Brain pericyte (primary cell): ENCODE measurements around the gene LBHD2.
A peak's percentile ranks its signal among the peaks of the same experiment; 100 is the strongest.

Experiments used
- DNase-seq: peaks from one replicate; pipeline ENCODE4 v3.0.0-alpha.2; 2012; ENCODE audit warnings: low read depth, low spot score

LBHD2 gene

DNA sequence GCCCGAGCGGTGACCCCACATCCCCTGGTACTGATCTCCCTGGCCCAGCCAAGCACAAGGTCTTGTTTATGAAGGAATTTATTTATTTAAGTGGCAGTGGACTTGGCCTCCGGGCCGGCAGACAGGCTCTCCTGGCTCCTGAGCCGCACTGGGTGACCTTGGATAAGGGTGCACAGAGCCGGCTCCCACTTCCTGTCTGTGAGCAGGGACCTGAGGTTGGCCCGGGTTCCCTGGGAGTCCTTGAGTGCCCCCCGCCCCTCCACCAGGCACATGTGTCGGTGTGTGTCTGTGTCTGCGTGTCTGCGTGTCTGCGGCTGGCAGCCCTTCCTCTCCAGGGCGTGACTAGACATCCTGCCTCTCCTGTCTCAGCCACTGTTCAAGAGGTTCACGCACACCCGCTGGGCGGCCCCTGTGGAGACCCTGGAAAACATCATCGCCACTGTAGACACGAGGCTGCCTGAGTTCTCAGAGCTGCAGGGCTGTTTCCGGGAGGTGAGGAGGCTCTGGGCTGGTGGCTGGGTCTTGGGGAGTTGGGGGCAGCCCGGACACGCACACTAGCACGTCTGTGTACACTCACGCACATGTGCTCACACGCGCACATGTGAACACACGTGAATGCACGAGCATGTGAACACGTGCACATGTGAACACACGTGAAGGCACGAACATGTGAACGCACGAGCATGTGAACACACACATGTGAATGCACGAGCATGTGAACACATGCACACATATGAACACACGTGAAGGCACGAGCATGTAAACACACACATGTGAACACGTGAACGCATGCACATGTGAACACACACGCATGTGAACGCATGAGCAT is 48.6 kb downstream of the LBHD2 start:
- DNase-seq: peak; percentile 37

DNA sequence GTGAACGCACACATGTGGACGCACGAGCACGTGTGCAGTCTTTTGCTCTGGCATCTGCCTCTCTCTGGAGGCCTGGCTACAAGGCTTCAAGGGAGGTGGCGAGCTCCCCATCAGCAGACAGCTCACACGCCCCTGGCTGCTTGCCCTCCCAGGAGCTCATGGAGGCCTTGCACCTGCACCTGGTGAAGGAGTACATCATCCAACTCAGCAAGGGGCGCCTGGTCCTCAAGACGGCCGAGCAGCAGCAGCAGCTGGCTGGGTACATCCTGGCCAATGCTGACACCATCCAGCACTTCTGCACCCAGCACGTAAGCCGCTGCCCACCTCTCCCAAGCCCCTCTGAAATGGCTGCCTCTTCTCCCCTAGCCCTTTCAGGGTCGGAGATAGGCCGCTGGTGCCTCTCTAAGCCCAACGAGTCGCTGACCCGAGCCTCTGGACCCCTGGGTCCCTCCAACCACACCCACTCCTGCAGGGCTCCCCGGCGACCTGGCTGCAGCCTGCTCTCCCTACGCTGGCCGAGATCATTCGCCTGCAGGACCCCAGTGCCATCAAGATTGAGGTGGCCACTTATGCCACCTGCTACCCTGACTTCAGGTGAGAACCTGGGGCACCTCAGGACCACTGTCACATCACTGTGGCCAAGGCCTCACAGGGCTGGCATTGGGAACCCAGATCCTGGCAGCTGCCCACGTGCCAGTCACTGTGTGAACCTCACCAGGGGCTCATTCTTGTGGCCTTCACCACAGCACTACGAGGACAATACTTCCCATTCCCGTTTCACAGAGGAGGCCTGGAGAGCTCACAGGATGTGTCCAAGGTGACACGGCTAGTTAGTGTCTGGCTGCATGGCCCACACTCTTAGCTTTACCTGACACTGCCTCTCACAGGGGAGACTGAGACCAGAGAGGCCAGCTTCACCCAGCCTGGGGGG is 49.5 kb downstream of the LBHD2 start:
- no peak for DNase-seq

DNA sequence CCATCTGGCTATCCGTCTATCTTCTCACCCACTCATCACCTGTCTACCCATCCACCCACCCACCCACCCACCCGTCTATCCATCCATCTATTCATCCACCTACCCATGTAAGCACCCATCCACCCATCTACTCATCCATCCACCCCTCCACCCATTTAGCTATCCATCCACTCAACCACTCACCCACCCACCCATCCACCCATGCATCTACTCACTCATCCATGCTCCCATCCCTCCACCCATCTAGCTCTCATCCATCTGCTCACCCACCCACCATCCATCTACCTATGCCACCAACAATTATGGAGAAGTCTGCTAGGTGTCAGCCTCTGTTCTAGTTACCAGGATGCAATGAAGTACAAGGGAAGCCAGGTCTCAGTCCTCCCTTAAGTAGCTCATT is 50.4 kb downstream of the LBHD2 start:
- no peak for DNase-seq

DNA sequence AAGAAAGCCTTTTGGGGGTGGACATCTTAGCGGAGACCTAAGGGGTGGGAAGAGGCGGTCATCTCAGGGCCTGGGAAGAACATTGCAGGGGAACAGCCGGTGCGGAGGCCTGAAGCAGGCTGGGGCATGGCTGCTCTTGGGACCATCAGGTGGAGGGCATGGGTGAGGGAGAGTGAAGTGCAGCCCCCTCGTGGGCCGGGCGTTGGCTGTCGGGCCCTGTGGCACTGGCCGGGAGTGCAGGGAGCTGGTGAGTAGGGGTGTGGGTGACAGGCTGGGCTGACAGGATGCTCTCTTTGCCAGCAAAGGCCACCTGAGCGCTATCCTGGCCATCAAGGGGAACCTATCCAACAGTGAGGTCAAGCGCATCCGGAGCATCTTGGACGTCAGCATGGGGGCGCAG is 50.9 kb downstream of the LBHD2 start:
- no peak for DNase-seq

DNA sequence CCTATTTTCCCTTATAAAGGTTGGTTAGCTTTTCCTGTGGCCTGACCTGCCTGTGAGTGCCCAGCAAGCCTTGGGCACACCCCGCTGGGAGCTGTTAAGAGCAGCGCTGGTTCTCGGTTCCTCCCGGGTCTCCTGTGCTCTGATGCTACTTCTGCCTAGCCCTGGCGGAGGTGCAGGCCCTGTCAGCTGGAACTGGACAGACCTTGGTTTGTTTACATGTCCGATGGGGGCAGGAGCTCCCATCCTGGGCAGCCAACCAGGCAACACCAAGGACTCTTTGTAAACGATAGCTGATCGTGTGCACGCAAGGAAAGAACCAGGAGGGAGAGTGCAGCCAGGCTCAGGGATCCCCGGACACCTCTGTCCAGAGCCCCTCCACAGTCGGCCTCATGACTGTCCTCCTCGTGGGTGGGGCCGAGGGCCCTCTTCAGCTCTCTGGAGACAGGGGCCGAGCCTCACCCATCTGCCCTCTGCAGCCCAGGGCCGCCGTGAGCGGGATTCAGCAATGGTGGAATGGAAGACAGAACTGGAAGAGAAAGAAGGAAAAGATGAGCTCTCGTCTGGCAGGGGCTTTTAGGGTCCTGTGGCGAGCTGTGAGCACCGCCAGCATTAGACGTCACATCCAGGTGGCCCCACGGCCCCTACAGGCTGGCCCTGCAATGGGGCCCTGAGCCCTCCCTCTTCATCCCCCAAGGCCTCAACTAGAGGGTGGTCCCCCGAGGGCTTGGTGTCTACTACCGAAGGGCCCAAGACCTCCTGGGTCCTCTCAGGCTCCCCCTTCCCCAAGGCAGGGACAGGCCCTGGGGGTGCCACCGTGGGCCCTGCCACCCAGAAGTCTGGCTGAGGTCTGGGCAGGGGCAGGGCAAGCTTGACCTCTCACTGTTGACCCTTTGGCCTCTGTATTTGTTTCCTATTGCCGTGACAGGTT is 51.6 kb downstream of the LBHD2 start:
- DNase-seq: no peak

DNA sequence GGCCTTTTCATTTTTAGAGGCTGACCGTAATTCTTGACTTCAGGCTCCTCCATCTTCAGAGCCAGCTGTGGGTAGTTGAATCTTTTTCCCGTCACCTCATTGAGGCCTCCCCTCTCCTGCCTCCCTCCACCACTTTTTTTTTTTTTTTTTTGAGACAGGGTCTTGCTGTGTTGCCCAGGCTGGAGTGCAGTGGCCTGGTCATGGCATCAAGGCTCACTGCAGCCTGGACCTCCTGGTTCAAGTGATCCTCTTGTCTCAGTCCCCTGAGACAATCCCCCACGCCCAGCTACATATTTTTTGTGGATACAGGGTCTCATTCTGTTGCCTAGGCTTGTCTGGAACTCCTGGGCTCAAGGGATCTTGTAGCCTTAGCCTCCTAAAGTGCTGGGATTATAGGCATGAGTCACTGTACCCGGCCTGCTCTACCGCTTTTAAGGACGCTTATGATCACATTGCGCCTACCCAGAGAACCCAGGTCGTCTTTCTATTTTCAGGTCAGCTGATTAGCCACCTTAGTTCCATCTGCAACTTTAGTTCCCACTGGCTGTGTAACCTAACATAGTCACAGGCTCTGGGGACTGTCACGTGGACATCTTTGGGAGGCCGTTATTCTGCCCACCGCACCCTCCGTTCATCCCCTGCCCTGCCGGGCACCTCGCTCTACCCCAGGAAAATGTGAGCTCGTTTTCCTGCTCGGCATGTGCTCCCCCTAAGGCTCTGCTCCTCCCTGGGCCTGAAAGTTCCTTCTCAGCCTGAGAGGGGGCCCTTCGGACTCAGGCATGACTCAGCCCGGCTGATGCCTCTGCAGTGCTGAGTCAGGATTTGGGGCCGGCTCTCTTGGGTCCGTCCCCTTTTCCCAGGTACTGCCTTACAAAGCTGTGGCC is 52.6 kb downstream of the LBHD2 start:
- DNase-seq: no peak

DNA sequence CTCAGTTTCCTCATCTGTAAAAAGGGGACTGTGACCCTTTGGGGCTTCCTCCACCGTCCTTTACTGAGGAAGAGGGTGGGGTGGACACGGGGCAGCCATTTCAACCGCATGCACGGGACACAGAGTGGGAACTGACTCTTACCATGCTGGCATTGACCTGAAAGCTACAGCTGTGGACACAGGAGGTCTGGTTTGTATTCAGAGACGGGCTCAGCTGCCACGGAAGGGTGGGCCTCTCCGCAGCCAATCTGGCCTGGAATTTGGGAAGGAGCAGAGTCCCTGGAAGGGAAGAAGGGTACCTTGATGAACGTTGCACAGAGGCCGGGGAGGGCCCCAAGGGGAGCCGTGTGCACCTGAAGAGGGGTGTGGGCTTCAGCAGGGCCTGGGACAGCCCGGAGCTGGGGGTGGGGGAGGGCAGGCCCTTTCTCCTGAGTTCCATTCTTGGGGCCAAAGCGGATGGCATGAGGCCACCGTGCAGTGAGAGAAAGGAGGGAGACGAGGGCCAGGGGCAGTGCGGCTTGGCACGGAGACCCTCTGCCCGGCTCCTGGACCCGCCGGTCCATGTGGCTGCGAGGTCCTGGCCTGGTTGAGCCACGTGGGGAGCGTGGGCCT is 53.8 kb downstream of the LBHD2 start:
- no peak for DNase-seq

DNA sequence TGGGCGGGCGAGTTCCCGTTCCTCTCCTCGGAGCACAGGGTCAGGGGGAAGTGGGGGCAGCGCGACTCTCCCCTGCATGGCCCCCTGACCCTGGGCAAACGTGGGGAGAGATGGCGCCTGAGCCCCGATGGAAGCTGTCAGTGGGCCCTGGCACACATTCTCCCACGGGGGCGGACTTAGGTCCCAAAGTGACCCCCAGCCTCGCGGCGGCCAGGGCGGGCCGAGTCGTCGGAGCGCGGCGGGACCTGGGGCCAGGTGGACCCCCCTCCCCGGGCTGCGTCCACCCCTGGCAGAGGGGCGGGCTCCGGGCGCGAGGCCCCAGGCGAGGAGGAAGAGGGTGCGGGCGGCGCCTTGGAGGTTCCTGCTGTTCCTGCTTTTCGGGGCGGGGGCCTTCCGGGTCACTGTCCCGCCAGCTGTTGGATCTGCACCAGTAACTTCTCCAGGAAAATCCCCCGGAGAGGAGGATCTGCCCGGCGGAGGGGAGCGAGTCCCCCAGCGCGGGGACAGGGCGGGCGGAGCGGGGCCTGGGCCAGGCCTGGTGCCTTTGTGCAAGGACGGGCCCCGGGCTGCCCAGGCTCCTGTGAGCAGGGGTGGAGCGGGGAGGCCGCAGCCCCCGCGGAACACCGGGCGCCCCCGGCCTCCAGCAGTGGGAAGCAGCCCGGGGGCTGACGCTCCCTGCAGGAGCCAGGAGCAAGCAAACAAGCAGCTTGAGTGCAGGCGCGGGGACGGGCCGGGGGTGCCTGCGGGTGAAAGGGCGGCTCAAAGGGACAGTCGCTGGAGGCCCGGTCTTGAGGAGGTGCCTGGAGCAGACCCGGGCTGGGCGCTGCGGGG is 54.5 kb downstream of the LBHD2 start:
- DNase-seq: no peak

DNA sequence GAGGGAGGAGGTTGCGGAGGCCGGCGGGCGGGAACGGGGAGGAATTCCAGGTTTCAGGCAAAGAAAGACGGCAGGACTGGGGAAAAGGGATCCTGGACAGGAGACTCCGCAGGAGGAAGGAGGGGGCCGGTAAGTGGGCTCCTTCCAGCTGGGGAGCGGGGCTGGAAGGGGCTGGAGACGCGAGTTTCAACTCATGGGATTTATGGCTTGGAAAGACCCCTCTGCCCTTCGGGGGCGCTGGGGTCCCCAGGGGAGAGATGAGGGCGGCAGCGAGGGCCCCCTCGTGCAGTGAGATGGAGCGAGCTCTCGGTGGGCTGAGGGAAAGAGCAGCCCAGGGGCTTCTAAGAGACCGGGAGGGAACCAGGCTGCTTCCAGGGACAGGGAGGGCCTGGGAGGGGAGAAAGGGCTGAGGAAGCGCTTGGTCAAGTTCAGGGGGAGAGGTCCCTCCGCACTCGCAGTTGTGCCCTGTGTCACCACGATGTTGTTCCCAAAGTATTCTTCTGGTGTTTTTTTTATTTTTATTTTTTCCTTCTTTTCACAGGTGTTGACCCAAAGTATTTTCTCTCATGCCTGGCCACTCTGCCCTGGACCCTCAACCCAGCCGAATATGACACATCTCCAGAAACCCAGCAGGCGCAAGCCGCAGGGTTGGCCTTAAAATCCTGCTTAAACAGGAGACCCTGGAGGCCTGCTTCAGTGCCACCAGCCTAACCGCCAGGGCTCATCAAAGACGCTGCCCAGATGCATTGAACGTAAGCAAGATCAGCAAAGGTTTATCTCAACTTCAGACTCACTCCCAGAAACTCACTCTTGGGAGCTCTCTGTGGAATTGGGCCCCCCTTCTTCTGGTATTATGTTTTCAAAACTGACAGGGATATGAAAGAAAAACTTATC is 55.4 kb downstream of the LBHD2 start:
- no peak for DNase-seq
